PC-3 (cell line): ENCODE data around the gene CHTF8. TPM values are rescaled to one million over a fixed set of nuclear protein-coding genes. Genes with fewer than 3 reads are reported as not detected.
A peak's percentile ranks its signal among the peaks of the same experiment; 100 is the strongest.

ENCODE experiments used
- ATAC-seq: fragments of 200-7000 bp; cut with Tn5 transposase; 2 replicates; pipeline ENCODE4 v1.9.1; 2020; ENCODE audit warnings: mild to moderate bottlenecking, moderate library complexity
- BruUV-seq: library from RNA; stranded (reverse); fragments of 400-500 nt; replicated peaks from 2 replicates; lab custom pipeline; 2021; lab: Mats Ljungman, UMichigan
- CTCF ChIA-PET: fragments of 300-600 bp; sonication (Branson Sonifier 250); formaldehyde crosslinking; loops from one replicate; lab custom pipeline; 2022; ENCODE audit warnings: antibody characterized with exemption; lab: Charles Lee
- POLR2A ChIA-PET: fragments of 300-600 bp; sonication (Branson Sonifier 250); formaldehyde crosslinking; loops from one replicate; lab custom pipeline; 2022; ENCODE audit warnings: antibody characterized with exemption; ENCODE audit not compliant: unreplicated experiment; lab: Charles Lee
- DNase-seq: peaks from one replicate; pipeline ENCODE4 v3.0.0-alpha.2; 2015
- H2AFZ ChIP-seq: fragments of 300-600 bp; sonication (generic); 2 replicates; pipeline ENCODE4 v1.6.0; 2016; ENCODE audit warnings: antibody characterized with exemption, low read length
- H3F3A ChIP-seq: fragments of 300-600 bp; sonication (generic); one replicate; pipeline ENCODE4 v1.6.0; 2017; ENCODE audit warnings: antibody characterized with exemption, low read length, control low read depth, mild to moderate bottlenecking; ENCODE audit not compliant: unreplicated experiment
- H3K27ac ChIP-seq: fragments of 300-600 bp; sonication (generic); 2 replicates; pipeline ENCODE4 v1.5.1; 2016; ENCODE audit warnings: mild to moderate bottlenecking, low read length
- H3K27me3 ChIP-seq: fragments of 300-600 bp; sonication (generic); 2 replicates; pipeline ENCODE4 v1.6.1; 2016; ENCODE audit warnings: low read length, mixed read lengths
- H3K36me3 ChIP-seq: fragments of 300-600 bp; sonication (generic); 2 replicates; pipeline ENCODE4 v1.6.1; 2016; ENCODE audit warnings: low read depth, mixed run types, low read length, mixed read lengths
- H3K4me1 ChIP-seq: fragments of 300-600 bp; sonication (generic); 2 replicates; pipeline ENCODE4 v1.5.1; 2016; ENCODE audit warnings: low read length; ENCODE audit not compliant: insufficient read depth
- H3K4me2 ChIP-seq: fragments of 300-600 bp; sonication (generic); 2 replicates; pipeline ENCODE4 v1.6.0; 2016; ENCODE audit warnings: low read length
- H3K4me3 ChIP-seq: fragments of 300-600 bp; sonication (generic); 2 replicates; pipeline ENCODE4 v1.5.1; 2016; ENCODE audit warnings: mild to moderate bottlenecking, low read length, mixed read lengths
- H3K79me2 ChIP-seq: fragments of 300-600 bp; sonication (generic); 2 replicates; pipeline ENCODE4 v1.6.1; 2017; ENCODE audit warnings: low read length, mixed read lengths
- H3K9ac ChIP-seq: fragments of 300-600 bp; sonication (generic); 2 replicates; pipeline ENCODE4 v1.6.0; 2016; ENCODE audit warnings: mild to moderate bottlenecking, low read length
- H3K9me2 ChIP-seq: fragments of 300-600 bp; sonication (generic); replicated peaks from 2 replicates; pipeline ENCODE4 v1.6.1; 2016; ENCODE audit warnings: mixed run types, low read length, mixed read lengths
- H3K9me3 ChIP-seq: fragments of 300-600 bp; sonication (generic); 2 replicates; pipeline ENCODE4 v1.6.1; 2016; ENCODE audit warnings: low read length, mixed read lengths
- H4K20me1 ChIP-seq: fragments of 300-600 bp; sonication (generic); 2 replicates; pipeline ENCODE4 v1.6.1; 2016; ENCODE audit warnings: low read length, mixed read lengths
- CTCF ChIP-seq: fragments of 300-600 bp; sonication (generic); conservative IDR thresholded peaks from 2 replicates; pipeline ENCODE4 v1.5.1; 2017; ENCODE audit warnings: antibody characterized with exemption, low read depth, mild to moderate bottlenecking, low read length
- EZH2 ChIP-seq: fragments of 300-600 bp; sonication (generic); IDR thresholded peaks from one replicate; pipeline ENCODE4 v1.6.1; 2017; ENCODE audit warnings: antibody characterized with exemption, mild to moderate bottlenecking, low read length; ENCODE audit not compliant: unreplicated experiment
- EZH2phosphoT487 ChIP-seq: fragments of 300-600 bp; sonication (generic); IDR thresholded peaks from 2 replicates; pipeline ENCODE4 v1.6.1; 2018; ENCODE audit warnings: mild to moderate bottlenecking, antibody characterized with exemption, low read length, borderline replicate concordance
- intact Hi-C: fragments of 100-400 bp; cut with micrococcal nuclease; formaldehyde crosslinking; loops from 2 replicates; pipeline ENCODE4 v1.9.0; 2023
- total RNA-seq: library from RNA; depleted of rRNA; stranded (reverse); fragments of >200 nt; gene quantifications from 2 replicates; pipeline ENCODE4 v1.2.3, GENCODE V29; 2014

CHTF8 gene
- total RNA-seq, 1 experiment from 2014 or later: 45.9 TPM

- H3K4me1 ChIP-seq: peaks cover 37% of the 10 kb centered on the region
- ATAC-seq (peak; percentile 28), DNase-seq (peak; percentile 38)
- TF ChIP-seq CTCF (peak; percentile 71), EZH2phosphoT487 (no peak)
- H3K9ac ChIP-seq: no peak overlapping the region
- ChIA-PET CTCF (interaction anchor here (0.6 kb wide), 1 partner anchor 282 kb away, joined by 5 read pairs; no protein-coding TSS in a partner anchor), POLR2A (no interaction called here)
- H3K27ac ChIP-seq: peak overlapping the region; percentile 32
- no peak overlapping the region for H2AFZ ChIP-seq
- peaks cover 40% of the 10 kb centered on the region for H3K79me2 ChIP-seq
- peaks cover 67% of the 10 kb centered on the region for H3K36me3 ChIP-seq
- H3K27me3 ChIP-seq: no peaks in the 10 kb centered on the region
- no TSS peak for BruUV-seq
- H3K9me2 ChIP-seq: no peaks in the 10 kb centered on the region
- no peak overlapping the region for H3K4me3 ChIP-seq
- no peak overlapping the region; the same call in 1 of the 2 replicates for H3K4me2 ChIP-seq
- intact Hi-C loops: no loop called here
- H3F3A ChIP-seq: peaks cover 14% of the 10 kb centered on the region
- H4K20me1 ChIP-seq: peaks cover 40% of the 10 kb centered on the region
- no peaks in the 10 kb centered on the region for H3K9me3 ChIP-seq
Observed at GRCh38 chr16:69112285-69113129, 19.9 kb downstream of the CHTF8 start.

GRCh38 chr16:69111876-69112230 is 20.5 kb downstream of the CHTF8 start:
- intact Hi-C loops: no loop called here
- peaks cover 44% of the 10 kb centered on the region for H4K20me1 ChIP-seq
- CTCF ChIA-PET: no interaction called here

More at GRCh38 chr16:69111876-69112230, 20.5 kb downstream of the CHTF8 start:
- Histone ChIP-seq H3K27me3 (no peaks in the 10 kb centered on the region), H3K36me3 (peaks cover 67% of the 10 kb centered on the region), H3K4me2 (peak overlapping the region; percentile 31; the same call in 1 of the 2 replicates), H2AFZ (no peak overlapping the region), H3K4me1 (peaks cover 37% of the 10 kb centered on the region), H3K9me3 (no peaks in the 10 kb centered on the region), H3K9ac (no peak overlapping the region), H3K9me2 (no peaks in the 10 kb centered on the region), H3K27ac (peak overlapping the region; percentile 32), H3K79me2 (peaks cover 46% of the 10 kb centered on the region), H3K4me3 (no peak overlapping the region), H3F3A (peaks cover 7% of the 10 kb centered on the region)
- no peak for ATAC-seq
- POLR2A ChIA-PET: no interaction called here
- TF ChIP-seq CTCF (no peak), EZH2 (no peak), EZH2phosphoT487 (no peak)
- no TSS peak for BruUV-seq
- DNase-seq: no peak
